NB4 (cell line): ENCODE measurements around the gene ABCC4.

Experiments
- DNase-seq: peaks from one replicate; pipeline ENCODE4 v3.0.0; 2010; ENCODE audit warnings: low read depth
- H3K4me3 ChIP-seq: one replicate; pipeline ENCODE4 v1.5.1; 2011; ENCODE audit warnings: mild to moderate bottlenecking, low read depth, low read length, moderate library complexity
- CTCF ChIP-seq: IDR thresholded peaks from one replicate; pipeline ENCODE4 v1.5.1; 2012; ENCODE audit warnings: low read depth, low read length
- MAX ChIP-seq: IDR thresholded peaks from 2 replicates; pipeline ENCODE4 v1.6.1; 2011; ENCODE audit warnings: low read depth, low read length
- MYC ChIP-seq: IDR thresholded peaks from 2 replicates; pipeline ENCODE4 v1.6.1; 2011; ENCODE audit warnings: low read depth, low read length
- POLR2A ChIP-seq: IDR thresholded peaks from 2 replicates; pipeline ENCODE4 v1.6.1; 2011; ENCODE audit warnings: mild to moderate bottlenecking; ENCODE audit not compliant: insufficient read length; ENCODE audit errors: extremely low read depth

ABCC4 gene

GRCh38 chr13:95067303-95067702 lies 233.9 kb downstream of the ABCC4 start:
- no peak for DNase-seq
- H3K4me3 ChIP-seq, result no peak overlapping the region
- TF ChIP-seq CTCF (no peak), POLR2A (no peak), MYC (no peak), MAX (no peak)

DNA sequence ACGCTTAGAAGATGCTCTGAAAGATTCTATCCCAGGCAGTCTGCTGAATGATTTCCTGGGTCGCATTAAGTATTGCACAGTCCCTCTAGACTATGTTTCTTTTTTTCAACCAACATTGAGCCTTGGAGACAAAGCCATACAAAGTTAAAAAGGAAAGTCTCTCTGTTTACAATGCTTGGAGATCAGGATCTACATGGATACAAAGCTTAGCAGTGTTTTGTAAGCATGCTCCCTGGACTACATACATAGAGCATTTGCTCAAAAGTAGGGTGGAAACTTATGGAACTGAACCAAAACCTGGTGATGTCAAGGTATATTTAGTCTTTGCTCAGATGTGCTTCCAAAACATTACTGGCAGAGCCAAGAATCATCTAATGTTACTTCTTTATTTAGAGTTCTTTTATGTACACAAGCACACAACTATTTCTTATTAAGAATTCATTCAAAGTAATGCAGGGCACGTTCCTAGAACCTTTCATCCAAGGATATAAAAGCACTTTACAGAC lies 241.2 kb downstream of the ABCC4 start:
- TF ChIP-seq POLR2A (no peak), MAX (no peak), MYC (no peak), CTCF (no peak)
- DNase-seq, result no peak
- no peak overlapping the region for H3K4me3 ChIP-seq

DNA sequence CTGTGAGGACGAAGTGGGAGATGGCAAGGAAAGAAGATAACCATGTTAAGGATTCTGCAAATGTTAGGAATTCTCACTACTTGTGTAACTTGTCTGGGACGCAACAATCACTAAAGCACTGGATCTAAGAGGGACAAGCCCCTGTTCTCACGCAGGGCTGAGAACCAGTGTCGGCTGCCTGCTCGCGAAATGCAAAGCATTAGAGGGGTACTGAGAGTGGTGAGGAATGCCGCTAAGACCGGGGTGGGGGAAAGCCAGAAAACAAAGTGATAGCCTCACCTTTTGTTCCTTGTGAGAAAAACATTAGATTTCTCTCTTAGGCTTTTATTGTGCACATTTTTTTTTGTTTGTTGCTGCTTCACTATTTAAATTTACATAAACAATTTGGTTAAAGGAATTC lies 241.9 kb downstream of the ABCC4 start:
- no peak overlapping the region for H3K4me3 ChIP-seq
- no peak for TF ChIP-seq POLR2A
- no peak for TF ChIP-seq MAX
- no peak for TF ChIP-seq CTCF
- TF ChIP-seq MYC, result no peak
- no peak for DNase-seq

DNA sequence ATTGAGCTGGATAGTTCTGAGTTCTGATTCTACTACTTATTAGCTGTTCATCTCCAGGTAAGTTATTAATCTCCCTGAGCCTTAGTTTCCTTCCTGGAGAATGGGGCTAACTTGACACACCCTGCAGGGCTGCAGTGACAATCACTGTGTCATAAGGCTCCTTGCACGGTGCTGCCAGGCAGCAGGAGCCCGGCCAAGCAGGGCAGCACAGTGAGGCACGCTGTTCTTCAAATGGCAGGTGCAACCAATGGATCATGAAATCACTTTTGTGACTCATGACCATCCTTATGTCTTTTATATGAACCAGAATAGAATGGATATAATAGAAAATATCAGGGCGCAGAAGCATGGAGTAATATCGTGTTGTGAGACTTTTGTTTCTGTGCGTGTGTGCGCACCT lies 242.6 kb downstream of the ABCC4 start:
- no peak for DNase-seq
- no peak overlapping the region for H3K4me3 ChIP-seq
- no peak for TF ChIP-seq POLR2A
- TF ChIP-seq CTCF, result no peak
- no peak for TF ChIP-seq MAX
- TF ChIP-seq MYC, result no peak

- DNase-seq, result no peak
- TF ChIP-seq MYC, result no peak
- no peak for TF ChIP-seq POLR2A
- no peak for TF ChIP-seq MAX
- TF ChIP-seq CTCF, result no peak
- no peak overlapping the region for H3K4me3 ChIP-seq
Observed at GRCh38 chr13:95056266-95056665, 245.0 kb downstream of the ABCC4 start.
